Activated naive CD8-positive, alpha-beta T cell treated with anti-CD3 and anti-CD28 coated beads for 36 hours (primary cell): ENCODE results near the gene CCDC88C. TPM values are rescaled to one million over a fixed set of nuclear protein-coding genes. Genes with fewer than 3 reads are reported as not detected.
A peak's percentile ranks its signal among the peaks of the same experiment; 100 is the strongest.

ENCODE experiments used
- DNase-seq: peaks from one replicate; pipeline ENCODE4 v3.0.0; 2021
- H3K27ac Mint-ChIP-seq: one replicate; pipeline ENCODE4 v1.8.0; 2022; ENCODE audit warnings: mild to moderate bottlenecking, moderate library complexity, mixed read lengths
- H3K27me3 Mint-ChIP-seq: one replicate; pipeline ENCODE4 v1.8.0; 2022; ENCODE audit warnings: mild to moderate bottlenecking, mixed read lengths
- H3K36me3 Mint-ChIP-seq: one replicate; pipeline ENCODE4 v1.8.0; 2021; ENCODE audit warnings: mild to moderate bottlenecking, mixed read lengths
- H3K4me1 Mint-ChIP-seq: one replicate; pipeline ENCODE4 v1.8.0; 2021; ENCODE audit warnings: mixed read lengths
- H3K4me3 Mint-ChIP-seq: one replicate; pipeline ENCODE4 v1.8.0; 2022; ENCODE audit warnings: mild to moderate bottlenecking, moderate library complexity, mixed read lengths
- H3K9me3 Mint-ChIP-seq: one replicate; pipeline ENCODE4 v1.8.0; 2022; ENCODE audit warnings: mixed read lengths
- total RNA-seq, 2 experiments: library from RNA; stranded (reverse); gene quantifications; one replicate each; pipeline ENCODE4 v1.2.3, GENCODE V29; 2021

Gene CCDC88C
- total RNA-seq, 2 experiments from 2014 or later, result 55.1 to 56.7 TPM

GRCh38 chr14:91294153-91294552, 123.5 kb downstream of the CCDC88C start:
- H3K4me1 Mint-ChIP-seq, result peaks cover 17% of the 10 kb centered on the region
- H3K36me3 Mint-ChIP-seq, result peaks cover 35% of the 10 kb centered on the region
- H3K9me3 Mint-ChIP-seq, result no peaks in the 10 kb centered on the region
- DNase-seq, result no peak
- no peak overlapping the region for H3K4me3 Mint-ChIP-seq
- peak overlapping the region; percentile 74 for H3K27ac Mint-ChIP-seq
- H3K27me3 Mint-ChIP-seq, result no peaks in the 10 kb centered on the region

GRCh38 chr14:91293281-91293680, 124.3 kb downstream of the CCDC88C start:
- Mint-ChIP-seq H3K27ac (peak overlapping the region; percentile 74), H3K9me3 (no peaks in the 10 kb centered on the region), H3K4me1 (peaks cover 13% of the 10 kb centered on the region), H3K36me3 (peaks cover 31% of the 10 kb centered on the region), H3K4me3 (no peak overlapping the region), H3K27me3 (no peaks in the 10 kb centered on the region)
- DNase-seq, result no peak

- Mint-ChIP-seq H3K36me3 (peaks cover 34% of the 10 kb centered on the region), H3K27ac (peak overlapping the region; percentile 74), H3K4me3 (no peak overlapping the region), H3K27me3 (no peaks in the 10 kb centered on the region), H3K4me1 (peaks cover 13% of the 10 kb centered on the region), H3K9me3 (no peaks in the 10 kb centered on the region)
- DNase-seq, result no peak
Observed at GRCh38 chr14:91292491-91292890, 125.1 kb downstream of the CCDC88C start.

- Mint-ChIP-seq H3K9me3 (no peaks in the 10 kb centered on the region), H3K4me3 (no peak overlapping the region), H3K4me1 (peaks cover 13% of the 10 kb centered on the region), H3K36me3 (peaks cover 31% of the 10 kb centered on the region), H3K27me3 (no peaks in the 10 kb centered on the region), H3K27ac (peak overlapping the region; percentile 74)
- DNase-seq, result no peak
Observed at GRCh38 chr14:91291786-91292405, 125.7 kb downstream of the CCDC88C start.

- Mint-ChIP-seq H3K4me3 (no peak overlapping the region), H3K36me3 (peaks cover 30% of the 10 kb centered on the region), H3K27ac (peak overlapping the region; percentile 58), H3K4me1 (peaks cover 17% of the 10 kb centered on the region), H3K27me3 (no peaks in the 10 kb centered on the region), H3K9me3 (no peaks in the 10 kb centered on the region)
- DNase-seq, result no peak
Observed at GRCh38 chr14:91290986-91291385, 126.6 kb downstream of the CCDC88C start.

- peak overlapping the region; percentile 29 for H3K27ac Mint-ChIP-seq
Observed at GRCh38 chr14:91289464-91289863, 128.2 kb downstream of the CCDC88C start.

GRCh38 chr14:91288876-91289275, 128.7 kb downstream of the CCDC88C start:
- no peak for DNase-seq
- H3K4me1 Mint-ChIP-seq, result peaks cover 15% of the 10 kb centered on the region
- no peak overlapping the region for H3K27ac Mint-ChIP-seq
- peaks cover 41% of the 10 kb centered on the region for H3K36me3 Mint-ChIP-seq
- H3K9me3 Mint-ChIP-seq, result no peaks in the 10 kb centered on the region
- no peak overlapping the region for H3K4me3 Mint-ChIP-seq
- no peaks in the 10 kb centered on the region for H3K27me3 Mint-ChIP-seq

More at GRCh38 chr14:91289464-91289863, 128.2 kb downstream of the CCDC88C start:
- Mint-ChIP-seq H3K4me1 (peaks cover 17% of the 10 kb centered on the region), H3K36me3 (peaks cover 42% of the 10 kb centered on the region), H3K9me3 (no peaks in the 10 kb centered on the region), H3K4me3 (no peak overlapping the region), H3K27me3 (no peaks in the 10 kb centered on the region)
- DNase-seq, result no peak

GRCh38 chr14:91286530-91286937, 131.1 kb downstream of the CCDC88C start:
- Mint-ChIP-seq H3K27ac (peak overlapping the region; percentile 73), H3K27me3 (no peaks in the 10 kb centered on the region), H3K4me3 (no peak overlapping the region), H3K9me3 (no peaks in the 10 kb centered on the region), H3K4me1 (peaks cover 9% of the 10 kb centered on the region), H3K36me3 (peaks cover 44% of the 10 kb centered on the region)
- peak; percentile 69 for DNase-seq

- H3K4me1 Mint-ChIP-seq, result peaks cover 5% of the 10 kb centered on the region
- DNase-seq, result no peak
- peaks cover 45% of the 10 kb centered on the region for H3K36me3 Mint-ChIP-seq
- no peak overlapping the region for H3K4me3 Mint-ChIP-seq
- H3K27ac Mint-ChIP-seq, result peak overlapping the region; percentile 55
- no peaks in the 10 kb centered on the region for H3K27me3 Mint-ChIP-seq
- no peaks in the 10 kb centered on the region for H3K9me3 Mint-ChIP-seq
Observed at GRCh38 chr14:91284791-91285548, 132.7 kb downstream of the CCDC88C start.

- no peak overlapping the region for H3K4me3 Mint-ChIP-seq
- no peaks in the 10 kb centered on the region for H3K9me3 Mint-ChIP-seq
- H3K36me3 Mint-ChIP-seq, result peaks cover 45% of the 10 kb centered on the region
- peak overlapping the region; percentile 55 for H3K27ac Mint-ChIP-seq
- DNase-seq, result no peak
- H3K4me1 Mint-ChIP-seq, result peaks cover 5% of the 10 kb centered on the region
- H3K27me3 Mint-ChIP-seq, result no peaks in the 10 kb centered on the region
Observed at GRCh38 chr14:91284146-91284790, 133.4 kb downstream of the CCDC88C start.

- Mint-ChIP-seq H3K36me3 (peaks cover 45% of the 10 kb centered on the region), H3K27ac (no peak overlapping the region), H3K27me3 (no peaks in the 10 kb centered on the region), H3K9me3 (no peaks in the 10 kb centered on the region), H3K4me3 (no peak overlapping the region), H3K4me1 (peaks cover 5% of the 10 kb centered on the region)
- DNase-seq, result no peak
Observed at GRCh38 chr14:91283666-91284065, 134.0 kb downstream of the CCDC88C start.

- Mint-ChIP-seq H3K27me3 (no peaks in the 10 kb centered on the region), H3K27ac (peak overlapping the region; percentile 74), H3K4me3 (no peak overlapping the region), H3K36me3 (peaks cover 41% of the 10 kb centered on the region), H3K4me1 (peaks cover 5% of the 10 kb centered on the region), H3K9me3 (no peaks in the 10 kb centered on the region)
- DNase-seq, result no peak
Observed at GRCh38 chr14:91282954-91283645, 134.5 kb downstream of the CCDC88C start.

- Mint-ChIP-seq H3K9me3 (no peaks in the 10 kb centered on the region), H3K4me3 (no peak overlapping the region), H3K36me3 (peaks cover 41% of the 10 kb centered on the region), H3K27ac (peak overlapping the region; percentile 51), H3K4me1 (peaks cover 3% of the 10 kb centered on the region), H3K27me3 (no peaks in the 10 kb centered on the region)
- DNase-seq, result no peak
Observed at GRCh38 chr14:91281346-91281745, 136.3 kb downstream of the CCDC88C start.

GRCh38 chr14:91280129-91280528, 137.5 kb downstream of the CCDC88C start:
- Mint-ChIP-seq H3K27ac (no peak overlapping the region), H3K4me3 (no peak overlapping the region), H3K4me1 (peaks cover 2% of the 10 kb centered on the region), H3K36me3 (peaks cover 31% of the 10 kb centered on the region), H3K9me3 (no peaks in the 10 kb centered on the region), H3K27me3 (no peaks in the 10 kb centered on the region)
- DNase-seq, result no peak

- Mint-ChIP-seq H3K36me3 (peaks cover 28% of the 10 kb centered on the region), H3K27ac (no peak overlapping the region)
Observed at GRCh38 chr14:91279354-91279753, 138.3 kb downstream of the CCDC88C start.

More at GRCh38 chr14:91279354-91279753, 138.3 kb downstream of the CCDC88C start:
- no peaks in the 10 kb centered on the region for H3K27me3 Mint-ChIP-seq
- peaks cover 4% of the 10 kb centered on the region for H3K4me1 Mint-ChIP-seq
- H3K4me3 Mint-ChIP-seq, result no peak overlapping the region
- DNase-seq, result no peak
- H3K9me3 Mint-ChIP-seq, result no peaks in the 10 kb centered on the region
